ENCODE results near the gene SCN4B.

- TF ChIP-seq CTCF (IDR thresholded peaks at IDR 0.05): no peak
- no peak for TF ChIP-seq POLR2A (IDR thresholded peaks at IDR 0.05)
- no peak for TF ChIP-seq POLR2AphosphoS5 (IDR thresholded peaks at IDR 0.05)
These were observed 23.7 kb downstream of the SCN4B start for GRCh38 chr11:118128721-118129470.

Measured in gastroesophageal sphincter (tissue), 3 donors.